SK-N-SH treated with all-trans-retinoic acid at 6 μM for 48 hours (cell line): ENCODE data around the gene ELMO1.
A peak's percentile ranks its signal among the peaks of the same experiment; 100 is the strongest.

Source experiments
- ATAC-seq: fragments of 200-7000 bp; cut with Tn5 transposase; 3 replicates; pipeline ENCODE4 v1.9.1; 2020; ENCODE audit warnings: mild to moderate bottlenecking, moderate library complexity
- CREB5 ChIP-seq: fragments of 250-450 bp; sonication (Bioruptor Pico); IDR thresholded peaks from 2 replicates; pipeline ENCODE4 v1.5.1; 2020; ENCODE audit warnings: low read depth, mild to moderate bottlenecking, moderate library complexity
- CSDC2 ChIP-seq: fragments of 250-450 bp; sonication (Bioruptor Pico); IDR thresholded peaks from 2 replicates; pipeline ENCODE4 v1.5.0; 2020; ENCODE audit warnings: mild to moderate bottlenecking, moderate library complexity
- CSRNP3 ChIP-seq: fragments of 250-450 bp; sonication (Bioruptor Pico); IDR thresholded peaks from 2 replicates; pipeline ENCODE4 v1.5.1; 2021; ENCODE audit warnings: mild to moderate bottlenecking, moderate library complexity
- ESRRG ChIP-seq: fragments of 250-450 bp; sonication (Bioruptor Pico); IDR thresholded peaks from 2 replicates; pipeline ENCODE4 v1.6.1; 2021; ENCODE audit warnings: mild to moderate bottlenecking
- GLIS3 ChIP-seq: fragments of 250-450 bp; sonication (Bioruptor Pico); IDR thresholded peaks from 2 replicates; pipeline ENCODE4 v1.5.0; 2020; ENCODE audit warnings: mild to moderate bottlenecking, moderate library complexity
- ISL1 ChIP-seq: fragments of 250-450 bp; sonication (Bioruptor Pico); IDR thresholded peaks from 2 replicates; pipeline ENCODE4 v2.1.2; 2022; ENCODE audit warnings: mild to moderate bottlenecking, moderate library complexity
- OSR1 ChIP-seq: fragments of 250-450 bp; sonication (Bioruptor Pico); IDR thresholded peaks from 2 replicates; pipeline ENCODE4 v1.8.0; 2022; ENCODE audit warnings: moderate library complexity, mild to moderate bottlenecking, inconsistent platforms
- PATZ1 ChIP-seq: fragments of 250-450 bp; sonication (Bioruptor Pico); IDR thresholded peaks from 2 replicates; pipeline ENCODE4 v1.8.0; 2020; ENCODE audit warnings: mild to moderate bottlenecking, moderate library complexity, borderline replicate concordance
- POU6F1 ChIP-seq: fragments of 250-450 bp; sonication (Bioruptor Pico); IDR thresholded peaks from 2 replicates; pipeline ENCODE4 v1.8.0; 2021; ENCODE audit warnings: low read depth, mild to moderate bottlenecking, moderate library complexity, borderline replicate concordance
- PPARA ChIP-seq: fragments of 250-450 bp; sonication (Bioruptor Pico); IDR thresholded peaks from 2 replicates; pipeline ENCODE4 v1.5.0; 2020; ENCODE audit warnings: mild to moderate bottlenecking, borderline replicate concordance
- RARB ChIP-seq: fragments of 250-450 bp; sonication (Bioruptor Pico); IDR thresholded peaks from 2 replicates; pipeline ENCODE4 v1.8.0; 2021; ENCODE audit warnings: mild to moderate bottlenecking, moderate library complexity
- SNAI2 ChIP-seq: fragments of 250-450 bp; sonication (Bioruptor Pico); IDR thresholded peaks from 2 replicates; pipeline ENCODE4 v1.5.0; 2020; ENCODE audit warnings: mild to moderate bottlenecking, moderate library complexity
- TCF4 ChIP-seq: fragments of 250-450 bp; sonication (Bioruptor Pico); IDR thresholded peaks from 2 replicates; pipeline ENCODE4 v1.8.0; 2021; ENCODE audit warnings: mild to moderate bottlenecking, moderate library complexity, borderline replicate concordance
- TOX ChIP-seq: fragments of 250-450 bp; sonication (Bioruptor Pico); IDR thresholded peaks from 2 replicates; pipeline ENCODE4 v1.8.0; 2021; ENCODE audit warnings: mild to moderate bottlenecking, moderate library complexity, borderline replicate concordance
- ZFP3 ChIP-seq: fragments of 250-450 bp; sonication (Bioruptor Pico); IDR thresholded peaks from 2 replicates; pipeline ENCODE4 v1.5.0; 2020; ENCODE audit warnings: mild to moderate bottlenecking, moderate library complexity
- ZFP30 ChIP-seq: fragments of 450-650 bp; formaldehyde crosslinking; IDR thresholded peaks from 2 replicates; pipeline ENCODE4 v1.5.0; 2022; ENCODE audit warnings: mild to moderate bottlenecking, moderate library complexity
- ZNF565 ChIP-seq: fragments of 450-650 bp; formaldehyde crosslinking; conservative IDR thresholded peaks from 2 replicates; pipeline ENCODE4 v1.5.0; 2020; ENCODE audit warnings: low read depth, mild to moderate bottlenecking, moderate library complexity
- ZNF8 ChIP-seq: fragments of 450-650 bp; formaldehyde crosslinking; IDR thresholded peaks from 2 replicates; pipeline ENCODE4 v1.5.0; 2020; ENCODE audit warnings: mild to moderate bottlenecking, moderate library complexity

The ELMO1 gene

GRCh38 chr7:36972140-36972518 lies 476.5 kb downstream of the ELMO1 start:
- 0 out of 2 replicates have a peak, but pooled peaks have one; percentile 14 for TF ChIP-seq ISL1
- no peak for TF ChIP-seq ZFP30 (CRISPR knock-in tag)
- no peak for ATAC-seq

- no peak for TF ChIP-seq RARB (CRISPR knock-in tag)
- TF ChIP-seq GLIS3 (CRISPR knock-in tag) = no peak
- TF ChIP-seq TOX (CRISPR knock-in tag) = no peak
- TF ChIP-seq ZFP3 = no peak
- TF ChIP-seq CSRNP3 (CRISPR knock-in tag) = no peak
- no peak for TF ChIP-seq CREB5
- TF ChIP-seq PATZ1 = no peak
- no peak for TF ChIP-seq CSDC2 (CRISPR knock-in tag)
- TF ChIP-seq, all 23 proteins: peak for 0
- ATAC-seq = no peak
These were observed 477.0 kb downstream of the ELMO1 start for GRCh38 chr7:36971515-36972139.

GRCh38 chr7:36970551-36971514 lies 477.8 kb downstream of the ELMO1 start:
- ATAC-seq = no peak

More at GRCh38 chr7:36970551-36971514, 477.8 kb downstream of the ELMO1 start:
- TF ChIP-seq TCF4 (CRISPR knock-in tag) (no peak), PATZ1 (no peak), PPARA (CRISPR knock-in tag) (no peak), CSRNP3 (CRISPR knock-in tag) (no peak), SNAI2 (CRISPR knock-in tag) (no peak), ISL1 (no peak), TOX (CRISPR knock-in tag) (no peak), ZNF8 (CRISPR knock-in tag) (no peak), ZFP30 (CRISPR knock-in tag) (no peak), ZNF565 (CRISPR knock-in tag) (no peak), ESRRG (CRISPR knock-in tag) (no peak), OSR1 (CRISPR knock-in tag) (no peak), POU6F1 (CRISPR knock-in tag) (no peak)
